Epithelial cell of proximal tubule (primary cell): Measurements from ENCODE around the gene ETV3. TPM values are rescaled to one million over a fixed set of nuclear protein-coding genes. Genes with fewer than 3 reads are reported as not detected.

Experiments
- DNase-seq: peaks from one replicate; pipeline ENCODE4 v3.0.0-alpha.2; 2011; ENCODE audit warnings: low read depth
- H3K4me3 ChIP-seq: 2 replicates; pipeline ENCODE4 v1.5.1; 2011; ENCODE audit warnings: low read depth, mild to moderate bottlenecking, low read length
- CTCF ChIP-seq: conservative IDR thresholded peaks from 2 replicates; pipeline ENCODE4 v1.5.1; 2012; ENCODE audit warnings: low read depth, mild to moderate bottlenecking, low read length
- total RNA-seq: library from RNA; depleted of rRNA; stranded (reverse); fragments of >200 nt; gene quantifications from 2 replicates; pipeline ENCODE4 v1.2.3, GENCODE V29; 2015

ETV3 gene
- total RNA-seq, 1 donor from 2014 or later: 6.9 TPM

GRCh38 chr1:157088607-157089006 lies 49.6 kb downstream of the ETV3 start:
- no peak for TF ChIP-seq CTCF

DNA sequence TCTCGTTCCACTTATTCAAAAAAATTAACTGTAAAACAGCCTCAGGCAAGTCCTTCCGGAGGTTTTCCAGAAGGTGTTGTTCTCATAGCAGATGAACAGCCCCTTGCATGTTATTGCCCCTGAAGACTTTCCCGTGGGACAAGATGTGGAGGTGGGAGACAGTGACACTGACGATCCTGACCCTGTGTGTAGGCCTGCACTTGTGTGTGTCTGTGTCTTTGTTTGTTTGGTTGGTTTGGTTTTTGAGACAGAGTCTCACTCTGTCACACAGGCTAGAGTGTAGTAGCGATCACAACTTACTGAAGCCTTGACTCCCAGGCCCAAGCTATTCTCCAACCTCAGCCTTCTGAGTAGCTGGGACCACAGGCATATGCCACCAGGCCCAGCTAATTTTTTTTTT lies 51.2 kb downstream of the ETV3 start:
- TF ChIP-seq CTCF: no peak
- no peak for DNase-seq

More at GRCh38 chr1:157088607-157089006, 49.6 kb downstream of the ETV3 start:
- no peak overlapping the region for H3K4me3 ChIP-seq
- no peak for DNase-seq

DNA sequence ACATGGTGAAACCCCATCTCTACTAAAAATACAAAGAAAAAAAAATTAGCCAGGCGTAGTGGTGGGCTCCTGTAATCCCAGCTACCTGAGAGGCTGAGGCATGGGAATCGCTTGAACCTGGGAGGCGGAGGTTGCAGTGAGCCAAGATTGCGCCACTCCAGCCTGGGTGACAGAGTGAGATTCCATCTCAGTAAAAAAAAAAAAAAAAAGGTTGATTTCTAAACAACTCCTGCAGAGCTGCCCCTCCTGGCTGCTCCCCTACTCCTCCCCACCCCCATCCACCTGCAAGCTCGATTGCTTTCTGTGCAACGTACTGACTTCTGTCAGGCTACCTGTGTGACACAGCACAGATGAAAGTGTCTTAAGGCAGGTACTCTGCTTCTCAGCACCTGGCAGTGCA lies 51.9 kb downstream of the ETV3 start:
- H3K4me3 ChIP-seq: no peak overlapping the region
- DNase-seq: no peak
- TF ChIP-seq CTCF: no peak

More for the DNA sequence above, 51.2 kb downstream of the ETV3 start:
- H3K4me3 ChIP-seq: no peak overlapping the region

- no peak for DNase-seq
- no peak overlapping the region for H3K4me3 ChIP-seq
- no peak for TF ChIP-seq CTCF
These were observed 52.8 kb downstream of the ETV3 start for GRCh38 chr1:157085421-157085820.

- no peak overlapping the region for H3K4me3 ChIP-seq
- no peak for DNase-seq
- no peak for TF ChIP-seq CTCF
These were observed 53.5 kb downstream of the ETV3 start for GRCh38 chr1:157084720-157085119.

- no peak for DNase-seq
- no peak for TF ChIP-seq CTCF
- H3K4me3 ChIP-seq: no peak overlapping the region
These were observed 56.5 kb downstream of the ETV3 start for GRCh38 chr1:157081707-157082106.

DNA sequence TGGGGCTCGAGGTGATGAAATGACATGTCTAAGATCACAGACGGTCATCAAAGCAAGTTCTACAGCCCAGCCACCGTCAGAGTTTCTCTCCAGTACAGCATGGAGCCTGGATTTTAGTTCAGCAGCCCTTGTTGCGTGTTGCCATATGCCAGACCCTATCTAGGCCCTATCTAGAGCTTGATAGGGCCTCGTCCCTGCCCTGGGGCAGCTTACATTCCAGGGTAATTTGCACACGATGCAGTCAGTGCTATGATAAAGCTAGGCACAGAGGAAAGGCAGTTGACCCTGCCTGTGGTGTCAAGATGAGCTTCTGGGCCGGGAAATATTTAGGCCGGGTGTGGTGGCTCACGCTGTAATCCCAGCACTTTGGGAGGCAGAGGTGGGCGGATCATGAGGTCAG lies 57.5 kb downstream of the ETV3 start:
- DNase-seq: no peak
- TF ChIP-seq CTCF: no peak
- H3K4me3 ChIP-seq: no peak overlapping the region
